Measurements from ENCODE around the gene LPP. TPM values are rescaled to one million over a fixed set of nuclear protein-coding genes. Genes with fewer than 3 reads are reported as not detected.
"Not testable (repeated sequence)": the region's sequence is repeated elsewhere in the genome, so short reads cannot be mapped to it uniquely, and the experiment has no call there.

LPP gene
- total RNA-seq, 2 experiments from 2014 or later, result 27.5 to 31.8 TPM

- Mint-ChIP-seq H3K4me3 (no peak overlapping the region), H3K9me3 (peaks cover 3% of the 10 kb centered on the region), H3K27ac (no peak overlapping the region), H3K4me1 (ENCODE audit: low read depth) (no peaks in the 10 kb centered on the region), H3K36me3 (ENCODE audit: low read depth) (peaks cover 15% of the 10 kb centered on the region), H3K27me3 (ENCODE audit: low read depth) (no peaks in the 10 kb centered on the region)
- intact Hi-C loops (cut with micrococcal nuclease), result no loop called here
- no peak for DNase-seq
- CTCF ChIA-PET, result no interaction called here
These were observed 481.5 kb downstream of the LPP start for GRCh38 chr3:188635258-188636042.

- H3K4me1 Mint-ChIP-seq (ENCODE audit: low read depth), result not testable (repeated sequence)
These were observed 482.3 kb downstream of the LPP start for GRCh38 chr3:188636292-188636691.

GRCh38 chr3:188641076-188641475 is 487.1 kb downstream of the LPP start:
- Mint-ChIP-seq H3K9me3 (peaks cover 3% of the 10 kb centered on the region), H3K4me1 (ENCODE audit: low read depth) (no peaks in the 10 kb centered on the region), H3K36me3 (ENCODE audit: low read depth) (peaks cover 3% of the 10 kb centered on the region), H3K27ac (no peak overlapping the region), H3K4me3 (no peak overlapping the region), H3K27me3 (ENCODE audit: low read depth) (no peaks in the 10 kb centered on the region)
- intact Hi-C loops (cut with micrococcal nuclease), result no loop called here
- no peak for DNase-seq
- CTCF ChIA-PET, result no interaction called here

More at GRCh38 chr3:188636292-188636691, 482.3 kb downstream of the LPP start:
- H3K27me3 Mint-ChIP-seq (ENCODE audit: low read depth); H3K4me3 Mint-ChIP-seq; intact Hi-C loops (cut with micrococcal nuclease); H3K27ac Mint-ChIP-seq; CTCF ChIA-PET; H3K9me3 Mint-ChIP-seq; DNase-seq: not testable (repeated sequence)
- H3K36me3 Mint-ChIP-seq (ENCODE audit: low read depth), result peaks cover 15% of the 10 kb centered on the region

GRCh38 chr3:188643736-188644135 is 489.8 kb downstream of the LPP start:
- DNase-seq, result no peak
- H3K9me3 Mint-ChIP-seq, result peaks cover 1% of the 10 kb centered on the region
- H3K4me1 Mint-ChIP-seq (ENCODE audit: low read depth), result no peaks in the 10 kb centered on the region
- H3K27me3 Mint-ChIP-seq (ENCODE audit: low read depth), result no peaks in the 10 kb centered on the region
- CTCF ChIA-PET, result interaction anchor here (0.6 kb wide), 1 partner anchor 566 kb away, joined by 3 read pairs; no protein-coding TSS in a partner anchor
- H3K36me3 Mint-ChIP-seq (ENCODE audit: low read depth), result peaks cover 3% of the 10 kb centered on the region
- H3K27ac Mint-ChIP-seq, result no peak overlapping the region
- H3K4me3 Mint-ChIP-seq, result no peak overlapping the region
- intact Hi-C loops (cut with micrococcal nuclease), result no loop called here

GRCh38 chr3:188646592-188646991 is 492.6 kb downstream of the LPP start:
- Mint-ChIP-seq H3K36me3 (ENCODE audit: low read depth) (peaks cover 1% of the 10 kb centered on the region), H3K9me3 (no peaks in the 10 kb centered on the region), H3K4me3 (no peak overlapping the region), H3K4me1 (ENCODE audit: low read depth) (no peaks in the 10 kb centered on the region), H3K27ac (no peak overlapping the region), H3K27me3 (ENCODE audit: low read depth) (no peaks in the 10 kb centered on the region)
- CTCF ChIA-PET, result interaction anchor here (0.6 kb wide), 1 partner anchor 122 kb away, joined by 3 read pairs; no protein-coding TSS in a partner anchor
- DNase-seq, result no peak
- intact Hi-C loops (cut with micrococcal nuclease), result no loop called here

GRCh38 chr3:188647237-188647636 is 493.3 kb downstream of the LPP start:
- no peak overlapping the region for H3K27ac Mint-ChIP-seq

GRCh38 chr3:188649521-188649920 is 495.6 kb downstream of the LPP start:
- no peaks in the 10 kb centered on the region for H3K4me1 Mint-ChIP-seq (ENCODE audit: low read depth)
- H3K27ac Mint-ChIP-seq, result no peak overlapping the region
- H3K9me3 Mint-ChIP-seq, result no peaks in the 10 kb centered on the region
- CTCF ChIA-PET, result interaction anchor here (0.5 to 0.6 kb wide), 2 partner anchors 28 to 899 kb away, joined by 3 to 4 read pairs; no protein-coding TSS in a partner anchor
- DNase-seq, result no peak
- no peaks in the 10 kb centered on the region for H3K27me3 Mint-ChIP-seq (ENCODE audit: low read depth)
- no peak overlapping the region for H3K4me3 Mint-ChIP-seq
- intact Hi-C loops (cut with micrococcal nuclease), result no loop called here
- peaks cover 1% of the 10 kb centered on the region for H3K36me3 Mint-ChIP-seq (ENCODE audit: low read depth)

More at GRCh38 chr3:188647237-188647636, 493.3 kb downstream of the LPP start:
- Mint-ChIP-seq H3K9me3 (no peaks in the 10 kb centered on the region), H3K36me3 (ENCODE audit: low read depth) (peaks cover 1% of the 10 kb centered on the region), H3K4me3 (no peak overlapping the region), H3K27me3 (ENCODE audit: low read depth) (no peaks in the 10 kb centered on the region), H3K4me1 (ENCODE audit: low read depth) (no peaks in the 10 kb centered on the region)
- intact Hi-C loops (cut with micrococcal nuclease), result no loop called here
- CTCF ChIA-PET, result no interaction called here
- DNase-seq, result no peak

- H3K4me1 Mint-ChIP-seq (ENCODE audit: low read depth), result peaks cover 5% of the 10 kb centered on the region
- H3K27me3 Mint-ChIP-seq (ENCODE audit: low read depth), result no peaks in the 10 kb centered on the region
- H3K4me3 Mint-ChIP-seq, result no peak overlapping the region
- intact Hi-C loops (cut with micrococcal nuclease), result no loop called here
- CTCF ChIA-PET, result no interaction called here
- no peaks in the 10 kb centered on the region for H3K9me3 Mint-ChIP-seq
- peak; percentile 12 for DNase-seq
- no peak overlapping the region for H3K27ac Mint-ChIP-seq
- no peaks in the 10 kb centered on the region for H3K36me3 Mint-ChIP-seq (ENCODE audit: low read depth)
These were observed 502.4 kb downstream of the LPP start for GRCh38 chr3:188656196-188656982.

GRCh38 chr3:188658606-188659005 is 504.6 kb downstream of the LPP start:
- H3K4me3 Mint-ChIP-seq, result no peak overlapping the region
- no peak for DNase-seq
- H3K27ac Mint-ChIP-seq, result no peak overlapping the region
- CTCF ChIA-PET, result no interaction called here
- H3K4me1 Mint-ChIP-seq (ENCODE audit: low read depth), result peaks cover 5% of the 10 kb centered on the region
- H3K36me3 Mint-ChIP-seq (ENCODE audit: low read depth), result no peaks in the 10 kb centered on the region
- H3K9me3 Mint-ChIP-seq, result no peaks in the 10 kb centered on the region
- H3K27me3 Mint-ChIP-seq (ENCODE audit: low read depth), result no peaks in the 10 kb centered on the region
- intact Hi-C loops (cut with micrococcal nuclease), result no loop called here

GRCh38 chr3:188659449-188660090 is 505.6 kb downstream of the LPP start:
- DNase-seq, result no peak
- Mint-ChIP-seq H3K4me3 (no peak overlapping the region), H3K27me3 (ENCODE audit: low read depth) (no peaks in the 10 kb centered on the region), H3K27ac (no peak overlapping the region), H3K4me1 (ENCODE audit: low read depth) (peaks cover 5% of the 10 kb centered on the region), H3K9me3 (no peaks in the 10 kb centered on the region), H3K36me3 (ENCODE audit: low read depth) (no peaks in the 10 kb centered on the region)
- intact Hi-C loops (cut with micrococcal nuclease), result loop anchor here (5.0 kb wide), 2 partner anchors 293 to 483 kb away; no protein-coding TSS in a partner anchor
- CTCF ChIA-PET, result no interaction called here

- H3K9me3 Mint-ChIP-seq, result no peaks in the 10 kb centered on the region
- no peaks in the 10 kb centered on the region for H3K27me3 Mint-ChIP-seq (ENCODE audit: low read depth)
- peaks cover 5% of the 10 kb centered on the region for H3K4me1 Mint-ChIP-seq (ENCODE audit: low read depth)
- H3K36me3 Mint-ChIP-seq (ENCODE audit: low read depth), result no peaks in the 10 kb centered on the region
- intact Hi-C loops (cut with micrococcal nuclease), result loop anchor here (5.0 kb wide), 2 partner anchors 292 to 482 kb away; no protein-coding TSS in a partner anchor
- H3K27ac Mint-ChIP-seq, result no peak overlapping the region
- CTCF ChIA-PET, result no interaction called here
- no peak overlapping the region for H3K4me3 Mint-ChIP-seq
- DNase-seq, result no peak
These were observed 506.5 kb downstream of the LPP start for GRCh38 chr3:188660415-188660814.

- no peak overlapping the region for H3K27ac Mint-ChIP-seq
- CTCF ChIA-PET, result no interaction called here
- peaks cover 1% of the 10 kb centered on the region for H3K36me3 Mint-ChIP-seq (ENCODE audit: low read depth)
- H3K4me3 Mint-ChIP-seq, result no peak overlapping the region
- no peaks in the 10 kb centered on the region for H3K27me3 Mint-ChIP-seq (ENCODE audit: low read depth)
- H3K4me1 Mint-ChIP-seq (ENCODE audit: low read depth), result no peaks in the 10 kb centered on the region
- DNase-seq, result no peak
- intact Hi-C loops (cut with micrococcal nuclease), result loop anchor here (5.0 kb wide), 2 partner anchors 290 to 480 kb away; no protein-coding TSS in a partner anchor
- H3K9me3 Mint-ChIP-seq, result no peaks in the 10 kb centered on the region
These were observed 507.8 kb downstream of the LPP start for GRCh38 chr3:188661806-188662205.

All from activated naive CD4-positive, alpha-beta T cell treated with anti-CD3 and anti-CD28 coated beads for 36 hours (primary cell).